ENCODE data around the gene GPI.
A peak's percentile ranks its signal among the peaks of the same experiment; 100 is the strongest.

The GPI gene

DNA sequence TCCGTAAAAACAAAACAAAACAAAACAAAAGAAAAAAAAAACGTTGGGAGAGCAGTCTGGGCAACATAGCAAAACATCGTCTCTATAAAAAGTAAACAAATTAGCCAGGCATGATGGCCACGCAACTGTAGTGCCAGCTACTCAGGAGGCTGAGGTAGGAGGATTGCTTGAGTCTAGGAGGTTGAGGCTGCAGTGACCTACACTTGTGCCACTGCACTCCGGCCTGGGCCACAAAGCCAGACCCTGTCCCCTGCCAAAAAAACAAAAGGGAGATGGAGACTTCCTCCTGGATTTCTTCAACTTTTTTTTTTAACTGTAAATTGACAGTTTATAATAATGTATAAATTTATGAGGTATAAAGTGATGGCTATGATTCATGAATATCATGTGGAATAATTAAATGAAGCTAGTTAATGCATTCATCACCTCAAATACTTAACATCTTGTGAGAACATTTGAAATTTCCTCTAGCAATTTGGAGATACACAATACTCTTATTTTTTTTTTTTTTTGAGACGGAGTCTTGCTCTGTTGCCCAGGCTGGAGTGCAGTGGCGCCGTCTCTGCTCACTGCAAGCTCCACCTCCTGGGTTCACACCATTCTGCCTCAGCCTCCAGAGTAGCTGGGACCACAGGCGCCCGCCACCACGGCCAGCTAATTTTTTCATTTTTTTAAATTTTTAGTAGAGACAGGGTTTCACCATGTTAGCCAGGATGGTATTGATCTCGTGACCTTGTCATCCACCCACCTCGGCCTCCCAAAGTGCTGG, 41.1 kb downstream of the GPI start:
- DNase-seq, result no peak

DNA sequence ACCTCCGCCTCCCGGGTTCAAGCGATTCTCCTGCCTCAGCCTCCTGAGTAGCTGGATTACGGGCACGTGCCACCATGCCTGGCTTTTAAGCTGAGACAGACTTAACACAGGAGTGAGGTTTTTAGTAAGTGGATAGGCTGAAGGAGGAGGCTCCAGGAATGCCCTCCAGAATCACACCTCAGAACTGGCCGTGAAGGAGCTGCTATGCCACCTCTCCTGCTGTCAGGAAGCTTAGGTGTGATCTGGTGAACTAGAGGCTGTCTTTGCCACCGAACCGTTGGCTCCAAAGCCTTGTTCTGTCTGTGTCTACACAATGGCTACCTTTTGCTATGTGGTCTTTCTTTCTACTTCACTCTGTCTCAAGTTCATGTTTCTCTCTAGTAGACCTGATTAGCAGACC, 43.4 kb downstream of the GPI start:
- no peak for DNase-seq

DNA sequence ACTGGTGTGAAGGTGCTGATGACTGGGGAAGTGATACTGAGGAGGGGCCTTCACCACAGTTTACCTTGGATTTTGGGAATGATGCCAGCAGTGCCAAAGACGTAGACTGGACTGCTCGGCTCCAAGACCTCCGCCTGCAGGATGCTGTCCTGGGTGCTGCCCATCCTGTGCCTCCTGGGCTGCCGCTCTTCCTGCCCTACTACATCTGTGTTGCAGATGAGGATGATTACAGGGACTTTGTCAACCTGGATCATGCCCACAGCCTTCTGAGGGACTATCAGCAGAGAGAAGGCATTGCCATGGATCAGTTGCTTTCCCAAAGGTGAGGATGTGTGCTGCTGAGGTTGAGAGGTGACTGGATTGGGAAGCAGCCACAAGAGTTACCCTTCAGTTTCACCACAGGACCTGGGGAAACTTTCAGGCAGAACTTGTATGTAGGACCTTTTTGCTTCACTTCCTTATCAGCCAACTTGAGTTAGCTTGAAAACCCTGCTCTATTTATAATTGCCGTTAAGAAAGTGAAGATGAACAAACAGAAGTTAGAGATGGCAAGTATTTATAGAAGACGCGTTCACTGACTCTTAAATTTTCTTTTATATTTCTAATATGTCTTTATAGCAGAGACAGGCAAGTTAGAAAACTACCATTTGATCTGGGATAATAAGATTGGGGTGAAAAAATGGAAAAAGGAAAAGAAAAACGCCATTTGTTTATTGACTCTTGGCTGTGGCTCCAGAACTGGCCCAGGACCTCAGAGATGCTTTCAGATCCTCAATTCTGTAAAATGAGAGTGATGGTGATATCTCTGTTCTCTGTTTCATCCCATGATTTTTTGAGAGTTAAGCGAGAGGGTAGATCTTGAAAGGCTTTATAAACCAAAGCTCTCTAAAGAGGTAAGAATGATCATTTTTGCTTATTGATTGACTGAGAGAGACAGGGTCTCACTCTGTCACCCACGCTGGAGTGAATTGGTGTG, 44.5 kb downstream of the GPI start:
- no peak for DNase-seq

DNA sequence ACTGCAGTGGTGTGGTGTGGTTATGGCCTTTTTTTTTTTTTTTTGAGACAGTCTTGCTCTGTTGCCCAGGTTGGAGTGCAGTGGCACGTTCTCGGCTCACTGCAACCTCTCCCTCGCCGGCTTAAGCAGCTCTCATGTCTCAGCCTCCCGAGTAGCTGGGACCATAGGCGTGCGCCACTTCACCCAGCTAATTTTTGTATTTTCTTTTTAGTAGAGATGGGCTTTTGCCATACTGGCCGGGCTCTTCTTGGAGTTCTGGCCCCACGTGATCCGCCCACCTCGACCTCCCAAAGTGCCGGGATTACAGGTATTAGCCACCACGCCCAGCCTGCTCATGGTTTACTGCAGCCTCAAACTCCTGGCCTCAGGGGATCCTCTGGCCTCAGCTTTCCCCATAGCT, 46.2 kb downstream of the GPI start:
- no peak for DNase-seq

DNA sequence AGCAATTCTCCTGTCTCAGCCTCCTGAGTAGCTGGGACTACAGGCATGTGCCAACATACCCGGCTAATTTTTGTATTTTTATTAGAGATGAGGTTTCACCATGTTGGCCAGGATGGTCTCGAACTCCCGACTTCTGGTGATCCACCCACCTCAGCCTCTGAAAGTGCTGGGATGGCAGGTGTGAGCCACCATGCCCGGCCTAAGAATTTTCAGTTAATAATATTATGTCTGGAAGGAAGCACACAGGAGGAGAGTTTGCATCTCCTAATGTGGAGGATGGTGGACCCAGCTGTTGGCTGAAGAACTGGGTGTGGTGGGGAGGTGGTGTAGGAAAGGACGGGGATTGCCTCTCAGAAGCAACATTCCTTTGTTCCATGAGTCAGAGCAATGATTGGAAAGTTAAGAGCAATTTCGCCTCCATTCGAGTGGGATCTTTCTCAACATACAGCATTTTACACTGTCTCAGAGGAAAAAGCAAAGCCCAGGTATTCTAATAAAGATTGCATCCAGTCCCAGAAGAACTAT, 51.1 kb downstream of the GPI start:
- no peak for DNase-seq

DNA sequence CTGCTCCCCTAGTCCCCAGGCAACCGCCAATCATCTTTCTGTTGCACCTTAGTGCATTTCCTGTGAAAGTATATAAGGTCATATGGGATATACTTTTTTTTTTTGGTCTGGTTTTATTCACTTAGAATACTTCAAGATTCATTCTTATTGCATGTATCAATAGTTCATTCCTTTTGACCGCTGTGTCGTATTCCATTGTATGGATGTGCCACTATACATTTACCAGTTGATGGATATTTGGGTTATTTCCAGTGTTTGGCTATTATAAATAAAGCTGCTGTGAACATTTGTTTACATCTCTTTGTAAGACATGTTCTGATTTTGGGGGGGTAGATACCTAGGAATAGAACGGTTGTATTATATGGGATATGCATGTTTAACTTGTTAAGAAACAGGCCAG, 53.3 kb downstream of the GPI start:
- no peak for DNase-seq

DNA sequence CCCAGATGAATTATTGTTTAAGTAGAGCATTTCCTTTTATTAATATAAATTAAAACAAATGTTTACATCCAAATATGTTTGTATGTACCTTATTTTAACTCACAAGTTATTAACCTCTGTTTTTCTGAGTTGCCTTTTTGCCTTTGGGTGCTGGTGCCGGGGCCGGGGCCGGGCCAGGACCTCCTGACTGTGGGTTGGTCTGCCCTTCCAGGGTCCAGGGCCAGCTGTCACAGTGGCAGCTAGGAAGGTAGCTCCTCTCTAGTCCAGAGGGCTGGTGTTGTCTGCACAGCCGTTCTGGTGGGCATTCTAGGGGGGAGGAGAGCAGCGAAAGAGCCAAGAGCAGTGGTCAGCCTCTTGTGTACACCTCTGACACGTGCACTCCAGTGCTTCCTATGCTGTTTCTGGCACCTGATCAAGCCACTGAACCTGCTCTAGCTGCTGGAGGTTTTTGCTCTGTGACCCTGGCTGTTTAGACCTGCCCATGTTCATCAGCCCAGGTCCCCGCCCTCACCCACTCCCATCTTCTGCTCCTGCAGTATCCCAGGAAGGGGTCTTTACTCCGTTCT, 61.2 kb downstream of the GPI start:
- no peak for DNase-seq

DNA sequence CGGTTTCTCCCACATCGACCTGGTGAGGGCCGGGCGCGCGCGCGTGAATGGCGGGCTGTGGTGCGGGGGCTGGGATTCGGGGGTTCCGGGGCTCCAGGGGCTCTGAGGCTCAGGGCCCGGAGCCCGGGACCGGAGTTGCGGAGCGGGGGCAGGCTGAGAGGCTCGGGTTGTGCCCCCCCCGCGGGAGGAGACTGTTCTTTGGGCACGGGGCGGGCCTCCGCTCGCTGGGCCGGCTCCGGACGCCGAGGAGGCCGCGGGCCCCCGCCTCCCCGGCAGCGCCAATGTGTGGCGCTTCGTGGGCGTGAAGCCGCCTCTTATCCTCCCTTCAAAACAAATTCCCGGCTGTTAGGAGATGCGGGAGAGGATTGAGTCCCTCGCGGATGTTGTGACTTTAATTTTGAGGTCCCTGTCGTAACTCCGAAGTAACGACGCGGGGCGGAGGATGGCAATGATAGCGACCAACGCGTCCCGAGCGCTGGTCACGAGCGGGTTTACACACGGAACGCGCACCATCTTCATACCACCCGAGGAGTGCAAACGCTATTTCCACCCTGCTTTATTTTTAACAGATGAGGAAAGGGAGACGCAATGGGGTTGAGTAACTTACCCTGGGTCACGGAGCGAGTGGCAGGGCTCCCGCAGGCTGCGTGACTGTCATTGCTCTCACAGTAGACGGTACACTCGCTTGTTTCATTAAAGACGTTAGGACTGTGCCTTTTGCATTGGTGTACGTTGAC, 63.7 kb downstream of the GPI start:
- peak; percentile 55 to 56 for DNase-seq

DNA sequence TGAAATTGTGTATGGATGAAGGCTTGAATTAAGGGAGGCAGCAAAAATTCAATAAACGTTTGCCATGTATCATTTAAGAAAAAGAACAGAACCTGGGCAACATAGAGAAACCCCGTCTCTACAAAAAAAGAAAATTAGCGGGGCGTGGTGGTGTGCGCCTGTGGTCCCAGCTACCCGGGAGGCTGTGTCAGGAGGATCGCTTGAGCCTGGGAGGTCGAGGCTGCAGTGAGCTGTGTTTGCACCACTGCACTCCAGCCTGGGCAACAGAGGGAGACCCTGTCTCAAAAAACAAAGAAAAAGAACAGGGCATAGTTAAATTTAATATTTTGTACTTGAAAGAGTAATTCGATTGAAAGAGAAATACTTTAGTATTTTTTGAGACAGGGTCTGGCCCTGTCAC, 64.6 kb downstream of the GPI start:
- DNase-seq, result no peak

DNA sequence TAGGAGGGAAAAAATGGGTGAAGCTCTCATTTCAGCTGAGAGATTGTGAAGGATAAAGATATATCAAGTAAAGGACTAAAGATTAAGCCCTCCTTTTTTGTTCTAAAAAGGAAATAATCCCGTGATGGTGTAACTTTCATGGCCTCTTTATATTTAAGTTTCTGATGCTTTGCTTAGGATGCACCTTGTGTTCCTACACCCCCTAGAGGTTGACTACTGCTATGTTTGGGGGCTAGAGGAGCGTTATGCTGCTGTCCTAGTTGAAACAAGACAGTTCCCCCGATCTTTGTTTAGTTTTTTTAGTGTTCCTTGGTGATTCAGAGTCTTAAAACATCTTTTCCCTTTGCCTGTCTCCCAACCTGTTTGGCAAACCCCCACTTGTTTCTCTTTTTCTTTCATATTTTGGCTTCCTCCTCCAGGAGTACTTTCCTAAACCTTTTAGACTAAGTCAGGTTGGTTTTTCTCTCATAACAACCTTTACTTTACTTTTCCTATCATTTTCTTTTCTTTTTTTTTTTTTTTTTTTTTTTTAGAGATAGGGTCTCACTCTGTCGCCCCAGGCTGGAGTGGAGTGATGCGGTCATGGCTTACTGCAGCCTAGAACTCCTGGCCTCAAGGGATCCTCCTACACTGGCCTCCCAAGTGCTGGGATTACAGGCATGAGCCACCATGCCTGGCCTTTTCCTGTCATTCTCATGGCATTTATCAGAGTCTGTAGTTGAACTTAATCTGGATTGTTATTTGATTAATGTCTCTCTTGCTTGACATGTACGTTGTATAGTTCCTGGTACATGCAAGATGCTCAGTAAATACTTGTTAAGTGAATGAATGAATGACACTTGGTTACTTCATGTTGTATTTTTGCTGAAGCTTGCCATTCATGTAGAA, 66.0 kb downstream of the GPI start:
- peak; percentile 36 to 64 for DNase-seq

DNA sequence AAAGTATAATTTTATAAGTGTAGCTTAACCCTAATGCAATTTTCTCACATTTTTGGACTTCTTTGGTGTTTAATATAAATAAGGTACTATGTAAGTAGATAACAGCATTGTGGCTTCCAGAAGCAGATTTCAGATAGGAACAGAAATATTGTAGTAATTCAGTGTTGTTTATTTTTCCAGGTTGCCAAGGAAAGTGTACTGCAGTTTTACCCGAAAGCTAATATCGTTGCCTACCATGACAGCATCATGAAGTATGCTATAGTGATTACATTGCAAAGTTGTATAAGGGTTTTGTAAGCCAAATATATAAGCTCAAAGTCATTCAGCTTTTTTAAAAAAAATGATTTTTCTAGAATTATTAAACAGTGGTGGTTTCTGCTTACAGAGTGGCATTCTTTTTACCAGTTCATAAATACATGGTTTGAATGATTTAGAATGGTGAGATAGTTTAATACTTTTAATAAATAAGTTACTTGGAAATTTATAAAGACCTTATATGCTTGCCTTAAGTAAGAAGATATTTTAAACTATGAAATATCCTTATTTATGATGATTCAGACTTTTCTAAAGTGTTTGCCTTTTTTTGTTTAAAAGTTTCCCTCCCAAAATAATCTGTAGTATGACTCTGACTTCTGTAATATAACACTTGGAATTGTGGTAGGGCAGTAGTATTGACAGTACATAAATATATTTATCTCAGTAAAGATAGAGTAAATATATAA, 66.8 kb downstream of the GPI start:
- no peak for DNase-seq

DNA sequence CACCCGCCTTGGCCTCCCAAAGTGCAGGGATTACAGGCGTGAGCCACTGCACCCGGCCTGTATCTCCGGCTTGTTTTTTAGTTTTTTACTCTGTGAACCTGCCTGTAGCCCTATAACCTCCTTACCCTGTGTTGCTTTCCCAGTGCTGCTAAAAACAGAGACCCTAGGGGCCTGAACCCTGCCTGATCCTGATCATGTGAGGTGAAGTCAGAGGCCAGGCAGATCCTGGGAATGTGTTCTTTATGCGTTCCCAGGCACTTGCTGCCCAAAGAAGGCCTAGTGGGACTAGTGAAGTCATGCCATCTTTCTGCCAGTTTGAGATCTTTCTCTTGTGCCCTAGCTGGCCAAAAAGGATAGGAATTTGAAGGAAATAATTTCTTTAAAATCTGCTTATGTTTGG, 67.8 kb downstream of the GPI start:
- no peak for DNase-seq

DNA sequence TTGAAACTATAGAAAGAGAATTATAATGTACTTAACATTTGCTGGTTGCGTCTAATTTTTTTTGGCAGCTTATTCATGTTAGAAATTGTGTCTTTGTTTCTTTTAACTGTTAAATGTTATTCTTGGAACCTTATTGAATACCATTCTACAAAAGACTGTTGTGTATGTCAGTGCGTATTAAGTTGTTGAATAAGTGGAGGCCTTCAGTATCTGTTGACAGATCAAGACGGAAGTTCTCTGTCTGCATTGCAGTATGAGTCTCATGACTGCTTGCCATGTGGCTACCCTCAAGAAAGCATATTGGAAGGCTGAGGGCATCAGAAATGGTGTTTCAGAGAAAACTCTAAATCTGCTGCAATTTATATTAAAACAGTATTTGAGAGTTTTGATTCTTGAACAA, 71.7 kb downstream of the GPI start:
- no peak for DNase-seq

DNA sequence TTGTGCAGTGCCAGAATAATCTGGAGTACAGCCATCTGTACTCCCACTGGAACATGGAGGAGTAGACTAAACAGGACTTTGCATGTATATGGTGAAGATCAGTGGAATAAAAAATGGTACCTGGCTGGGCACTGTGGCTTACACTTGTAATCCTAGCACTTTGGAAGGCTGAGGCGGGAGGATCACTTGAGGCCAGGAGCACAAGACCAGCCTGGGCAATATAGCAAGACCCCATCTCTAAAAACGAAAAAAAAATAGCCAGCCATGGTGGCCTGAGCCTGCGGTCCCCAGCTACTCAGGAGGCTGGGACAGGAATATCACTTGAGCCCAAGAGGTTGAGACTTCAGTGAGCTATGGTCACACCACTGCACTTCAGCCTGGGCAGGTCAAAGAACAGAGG, 83.2 kb downstream of the GPI start:
- DNase-seq, result no peak
